ENCODE results near the gene SLC15A1. TPM values are rescaled to one million over a fixed set of nuclear protein-coding genes. Genes with fewer than 3 reads are reported as not detected.

The SLC15A1 gene
- total RNA-seq, 1 experiment from 2014 or later, result 2.6 TPM

DNA sequence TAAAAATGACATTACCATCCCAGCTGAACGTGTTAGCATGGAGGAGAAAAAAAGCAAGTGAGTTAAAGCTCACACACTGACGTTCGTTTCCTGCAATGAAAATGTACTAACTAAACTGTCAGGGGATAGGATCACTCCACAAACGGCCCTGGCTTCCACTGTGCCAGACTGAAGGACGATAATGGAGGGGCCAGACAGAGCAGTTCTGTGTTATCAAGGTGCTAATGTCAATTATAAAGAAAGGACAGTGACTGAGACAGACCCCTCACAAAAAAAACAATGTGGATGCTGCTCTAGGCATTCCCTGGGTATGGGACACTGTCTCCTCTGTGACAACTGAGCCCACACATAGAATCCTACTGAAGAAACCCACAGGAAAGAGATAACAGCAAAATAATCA, 43.7 kb upstream of the SLC15A1 start:
- no TSS peak for BruUV-seq (replicated peaks)
- POLR2A ChIA-PET, result no interaction called here
- Histone ChIP-seq H3K4me2 (ENCODE audit: low read length) (no peak overlapping the region), H3K9me2 (ENCODE audit: insufficient read depth) (no peaks in the 10 kb centered on the region), H3K9me3 (ENCODE audit: control insufficient read depth in 1 of 2, insufficient read depth in 1 of 2, low read depth in 1 of 2, low read length in 2 of 2) (no peaks in the 10 kb centered on the region), H3K79me2 (ENCODE audit: insufficient read depth, low read length) (no peaks in the 10 kb centered on the region), H2AFZ (ENCODE audit: low read depth, low read length, poor library complexity, severe bottlenecking) (no peak overlapping the region), H3K36me3 (ENCODE audit: control insufficient read depth in 1 of 2, insufficient read depth in 2 of 2, low read length in 2 of 2) (peaks cover 0 to 4% of the 10 kb centered on the region in 2 experiments; a peak in 2 of 4 replicates), H3K27me3 (ENCODE audit: insufficient read depth, low read length) (no peaks in the 10 kb centered on the region), H3K9ac (ENCODE audit: low read length) (no peak overlapping the region), H3K27ac (ENCODE audit: low read depth, low read length) (no peak overlapping the region), H4K20me1 (ENCODE audit: insufficient read depth) (no peaks in the 10 kb centered on the region), H3K4me1 (ENCODE audit: control insufficient read depth in 1 of 2, insufficient read depth in 2 of 2, low read length in 2 of 2) (no peaks in the 10 kb centered on the region), H3K4me3 (replicated peaks in 1 of 2; ENCODE audit: low read depth in 1 of 2, low read length in 2 of 2) (no peak overlapping the region)
- CTCF ChIA-PET, result no interaction called here
- TF ChIP-seq ZBTB33 (IDR thresholded peaks at IDR 0.05; ENCODE audit: extremely low read depth, insufficient replicate concordance, low read length) (no peak), CEBPB (IDR thresholded peaks at IDR 0.05; ENCODE audit: low read depth) (no peak), SP1 (IDR thresholded peaks at IDR 0.05; ENCODE audit: low read depth) (no peak), RAD21 (IDR thresholded peaks at IDR 0.05; ENCODE audit: low read depth) (no peak), JUND (IDR thresholded peaks at IDR 0.05) (no peak), FOSL1 (IDR thresholded peaks at IDR 0.05; ENCODE audit: low read depth) (no peak), SRF (IDR thresholded peaks at IDR 0.05; ENCODE audit: low read depth) (no peak), ZNF274 (IDR thresholded peaks at IDR 0.05; ENCODE audit: low read depth, low read length) (no peak), YY1 (IDR thresholded peaks at IDR 0.05; ENCODE audit: extremely low read depth, insufficient replicate concordance, low read depth, low read length) (no peak), TCF7L2 (IDR thresholded peaks at IDR 0.05; ENCODE audit: borderline replicate concordance, extremely low read depth, insufficient read depth, insufficient read length) (no peak), EZH2phosphoT487 (IDR thresholded peaks at IDR 0.05; ENCODE audit: borderline replicate concordance) (no peak), POLR2AphosphoS5 (IDR thresholded peaks at IDR 0.05; ENCODE audit: low read depth, low read length) (no peak), CBX3 (IDR thresholded peaks at IDR 0.05; ENCODE audit: low read depth) (no peak), REST (IDR thresholded peaks at IDR 0.05; ENCODE audit: low read depth) (no peak), ELF1 (IDR thresholded peaks at IDR 0.05; ENCODE audit: borderline replicate concordance, low read depth) (no peak), EGR1 (IDR thresholded peaks at IDR 0.05; ENCODE audit: low read depth) (no peak), SIN3A (IDR thresholded peaks at IDR 0.05; ENCODE audit: low read depth) (no peak), CTCF (IDR thresholded peaks at IDR 0.05 in 2 of 3, conservative IDR thresholded peaks at IDR 0.05 in 1 of 3; ENCODE audit: borderline replicate concordance in 1 of 3, insufficient read depth in 1 of 3, low read depth in 2 of 3, low read length in 2 of 3) (no peak)
- TF ChIP-seq, protein P1, sequence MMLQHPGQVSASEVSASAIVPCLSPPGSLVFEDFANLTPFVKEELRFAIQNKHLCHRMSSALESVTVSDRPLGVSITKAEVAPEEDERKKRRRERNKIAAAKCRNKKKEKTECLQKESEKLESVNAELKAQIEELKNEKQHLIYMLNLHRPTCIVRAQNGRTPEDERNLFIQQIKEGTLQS (IDR thresholded peaks at IDR 0.05), result no peak
- TF ChIP-seq, protein P2, sequence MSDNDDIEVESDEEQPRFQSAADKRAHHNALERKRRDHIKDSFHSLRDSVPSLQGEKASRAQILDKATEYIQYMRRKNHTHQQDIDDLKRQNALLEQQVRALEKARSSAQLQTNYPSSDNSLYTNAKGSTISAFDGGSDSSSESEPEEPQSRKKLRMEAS (IDR thresholded peaks at IDR 0.05), result no peak
- RAD21 ChIA-PET (ENCODE audit: low non-redundant PET in 1 of 2, low total read pairs in 2 of 2, uncharacterized antibody in 2 of 2, unreplicated experiment in 2 of 2), result no interaction called here
- DNase-seq (ENCODE audit: low read depth, low spot score) (no peak), ATAC-seq (no peak)
- intact Hi-C loops (cut with micrococcal nuclease), result no loop called here

Measured in HCT116 (cell line).